Endothelial cell of umbilical vein (primary cell): ENCODE results near the gene RPL21. TPM values are rescaled to one million over a fixed set of nuclear protein-coding genes. Genes with fewer than 3 reads are reported as not detected.

Experiments used
- Bru-seq: library from RNA; stranded (reverse); fragments of 400-500 nt; gene quantifications from one replicate; lab custom pipeline; 2021; lab: Mats Ljungman, UMichigan
- BruChase-seq, 2 experiments: library from RNA; stranded (reverse); fragments of 400-500 nt; gene quantifications; one replicate each; lab custom pipeline; 2021; lab: Mats Ljungman, UMichigan
- BruUV-seq: library from RNA; stranded (reverse); fragments of 400-500 nt; replicated peaks from 2 replicates; lab custom pipeline; 2021; lab: Mats Ljungman, UMichigan
- CTCF ChIA-PET: fragments of 300-600, 350-600 bp; sonication (Branson Sonifier 250); formaldehyde crosslinking; loops from one replicate; lab custom pipeline; 2021; ENCODE audit warnings: antibody characterized with exemption, inconsistent platforms; lab: Charles Lee
- POLR2A ChIA-PET: fragments of 300-600, 350-600 bp; sonication (Branson Sonifier 250); formaldehyde crosslinking; loops from one replicate; lab custom pipeline; 2021; ENCODE audit warnings: antibody characterized with exemption, inconsistent platforms; lab: Charles Lee
- DNase-seq: peaks from one replicate; pipeline ENCODE4 v3.0.0-alpha.2; 2011; ENCODE audit warnings: low read depth, low spot score
- FAIRE-seq: peaks from 2 replicates; lab custom pipeline; 2011; peaks lifted over from hg19 to GRCh38; lab: Jason Lieb, UNC
- H2AFZ ChIP-seq: 2 replicates; pipeline ENCODE4 v1.6.0; 2012; ENCODE audit warnings: low read depth, low read length, control low read depth, inconsistent platforms
- H3K27ac ChIP-seq: 2 replicates; pipeline ENCODE4 v1.5.1; 2011; ENCODE audit warnings: low read depth, mild to moderate bottlenecking, control low read depth, low read length, moderate library complexity; ENCODE audit not compliant: insufficient read depth
- H3K27me3 ChIP-seq, 2 experiments: 2 replicates each; pipeline versions ENCODE4 v1.6.0 to v1.6.1; 2011; ENCODE audit warnings: low read length in 2 of 2, mixed read lengths in 1 of 2; ENCODE audit not compliant: control insufficient read depth in 2 of 2, insufficient read depth in 2 of 2
- H3K36me3 ChIP-seq, 2 experiments: 2 replicates in 1 of 2; 3 replicates in 1 of 2; pipeline ENCODE4 v1.5.1; 2011; ENCODE audit warnings: low read length in 2 of 2, mild to moderate bottlenecking in 1 of 2, moderate library complexity in 1 of 2; ENCODE audit not compliant: control insufficient read depth in 2 of 2, insufficient read depth in 2 of 2; ENCODE audit errors: extremely low read depth in 1 of 2
- H3K4me1 ChIP-seq: 3 replicates; pipeline ENCODE4 v1.5.1; 2011; ENCODE audit warnings: mild to moderate bottlenecking, low read length; ENCODE audit not compliant: control insufficient read depth, insufficient read depth; ENCODE audit errors: extremely low read depth
- H3K4me2 ChIP-seq: 2 replicates; pipeline ENCODE4 v1.6.1; 2011; ENCODE audit warnings: low read length, control low read depth, mixed read lengths; ENCODE audit not compliant: insufficient read depth
- H3K4me3 ChIP-seq, 3 experiments: fragments of 200-600 bp in 1 of 3; sonication (generic), shearing (Covaris generic) in 1 of 3; replicated peaks in 1 of 3; 2 replicates each; pipeline ENCODE4 v1.5.1; 2011 to 2016; ENCODE audit warnings: control low read depth in 3 of 3, low read length in 3 of 3, mild to moderate bottlenecking in 2 of 3, inconsistent platforms in 1 of 3, low read depth in 1 of 3, moderate library complexity in 1 of 3; ENCODE audit not compliant: insufficient read depth in 1 of 3
- H3K79me2 ChIP-seq: 2 replicates; pipeline ENCODE4 v1.6.0; 2012; ENCODE audit warnings: low read length, inconsistent platforms; ENCODE audit not compliant: control insufficient read depth, insufficient read depth
- H3K9ac ChIP-seq: replicated peaks from 2 replicates; pipeline ENCODE3; 2011; ENCODE audit warnings: low read length, control low read depth; ENCODE audit not compliant: insufficient read depth; ENCODE audit errors: extremely low read depth
- H3K9me1 ChIP-seq: replicated peaks from 3 replicates; pipeline ENCODE4 v1.6.0; 2011; ENCODE audit warnings: mild to moderate bottlenecking, low read length; ENCODE audit not compliant: control insufficient read depth, insufficient read depth; ENCODE audit errors: extremely low read depth
- H3K9me3 ChIP-seq: replicated peaks from 2 replicates; pipeline ENCODE4 v1.5.1; 2012; ENCODE audit warnings: low read length, inconsistent platforms; ENCODE audit not compliant: control insufficient read depth, insufficient read depth
- H4K20me1 ChIP-seq: replicated peaks from 2 replicates; pipeline ENCODE3; 2011; ENCODE audit warnings: mild to moderate bottlenecking, low read length; ENCODE audit not compliant: control insufficient read depth, insufficient read depth; ENCODE audit errors: extremely low read depth
- EZH2 ChIP-seq: IDR thresholded peaks from 2 replicates; pipeline ENCODE4 v1.6.1; 2012; ENCODE audit warnings: borderline replicate concordance, low read depth, mild to moderate bottlenecking, moderate library complexity, low read length, inconsistent platforms; ENCODE audit not compliant: severe bottlenecking
- FOS ChIP-seq: IDR thresholded peaks from 2 replicates; pipeline ENCODE4 v1.6.1; 2011; ENCODE audit warnings: mild to moderate bottlenecking, low read length, moderate library complexity, borderline replicate concordance; ENCODE audit not compliant: insufficient read depth
- GATA2 ChIP-seq: IDR thresholded peaks from 2 replicates; pipeline ENCODE4 v1.7.0; 2011; ENCODE audit warnings: low read depth, mild to moderate bottlenecking, moderate library complexity, mixed read lengths, low read length; ENCODE audit not compliant: insufficient read length, insufficient read depth
- JUN ChIP-seq: IDR thresholded peaks from 2 replicates; pipeline ENCODE4 v1.6.1; 2011; ENCODE audit warnings: borderline replicate concordance, low read depth; ENCODE audit not compliant: insufficient read length, insufficient read depth
- MYC ChIP-seq: IDR thresholded peaks from one replicate; pipeline ENCODE4 v1.6.1; 2011; ENCODE audit warnings: mild to moderate bottlenecking, low read depth, low read length
- POLR2A ChIP-seq: IDR thresholded peaks from 2 replicates; pipeline ENCODE4 v1.6.1; 2012; ENCODE audit warnings: low read depth, mild to moderate bottlenecking, control low read depth, low read length
- POLR2AphosphoS5 ChIP-seq: IDR thresholded peaks from 2 replicates; pipeline ENCODE4 v1.6.1; 2012; ENCODE audit warnings: low read depth, mild to moderate bottlenecking, control low read depth, low read length, moderate library complexity; ENCODE audit not compliant: insufficient read depth
- dilution Hi-C: fragments of 300-500 bp; cut with MboI; formaldehyde crosslinking; loops from one replicate; pipeline ENCODE4 v1.15.0; 2019; ENCODE audit warnings: low sequenced_read_pairs; ENCODE audit not compliant: extremely low pct_ligation_motif_present
- intact Hi-C: fragments of 100-400 bp; cut with micrococcal nuclease; formaldehyde crosslinking; loops from one replicate; pipeline ENCODE4 v1.10.0; 2022
- long read RNA-seq: library from polyadenylated mRNA; stranded (forward); transcript quantifications from one replicate; pipeline ENCODE4 v2.0.0, GENCODE V29; 2021
- polyA minus RNA-seq, 3 experiments: library from RNA; depleted of rRNA, polyadenylated mRNA; stranded (reverse); fragments of >200 nt; gene quantifications; 1 replicate in 1 of 3; 2 replicates in 2 of 3; pipeline ENCODE4 v1.2.3, GENCODE V29; 2011
- polyA plus RNA-seq, 4 experiments: library from polyadenylated mRNA; depleted of rRNA in 3 of 4; stranded (reverse) in 3 of 4; unstranded in 1 of 4; fragments of >200 nt; gene quantifications; 2 replicates each; pipeline versions ENCODE4 v1.2.1 to v1.2.3, GENCODE V29; 2011 to 2012; ENCODE audit warnings: missing spikeins in 1 of 4
- total RNA-seq: library from RNA; stranded (reverse); gene quantifications from 2 replicates; pipeline ENCODE4 v1.2.3, GENCODE V29; 2021
- TF ChIP-seq, protein P1 (sequence below): IDR thresholded peaks from 2 replicates; pipeline ENCODE4 v1.6.1; 2011; ENCODE audit not compliant: insufficient read depth, insufficient read length
- TF ChIP-seq, protein P2 (sequence below), 2 donors: IDR thresholded peaks; 1 replicate in 1 of 2; 2 replicates in 1 of 2; pipeline ENCODE4 v1.5.1; 2011; ENCODE audit warnings: low read length in 2 of 2, mild to moderate bottlenecking in 2 of 2, moderate library complexity in 2 of 2, control low read depth in 1 of 2, inconsistent platforms in 1 of 2, low read depth in 1 of 2; ENCODE audit not compliant: insufficient read depth in 1 of 2; ENCODE audit errors: extremely low read depth in 1 of 2

Gene RPL21
- total RNA-seq (871 and 890 TPM in 2 replicates), polyA plus RNA-seq (310 and 585 TPM in 2 replicates), polyA minus RNA-seq (104 TPM in 2 replicates), Bru-seq, nascent RNA (percentile 100 among the genes with signal in this experiment), BruChase-seq, experiment 1, labeled RNA remaining after a 6-hour chase (percentile 99 among the genes with signal in this experiment), BruChase-seq, experiment 2, labeled RNA remaining after a 2-hour chase (percentile 99 among the genes with signal in this experiment)
- 907 and 1,246 TPM in 2 replicates for polyA plus RNA-seq (2011; cell fraction: cytosol; rRNA removed)
- polyA plus RNA-seq (2011; cell fraction: nucleus; rRNA removed): 296 and 362 TPM in 2 replicates
- 1,750 and 1,844 TPM in 2 replicates for polyA plus RNA-seq (2012)
- 222 TPM for polyA minus RNA-seq (2011; cell fraction: cytosol; rRNA and poly(A)+ RNA removed)
- 122 and 134 TPM in 2 replicates for polyA minus RNA-seq (2011; cell fraction: nucleus; rRNA and poly(A)+ RNA removed)
- long read RNA-seq, transcript RPL21-202 (6 exons, 815 nt): major isoform, 92 of 155 reads
- long read RNA-seq, transcript RPL21-201 (6 exons, 616 nt): minor isoform, 10 of 155 reads
- long read RNA-seq, partial matches to known transcripts: 33 of 155 reads
- long read RNA-seq, other reads (novel, unspliced or antisense): 10 of 155 reads

- H3K79me2 ChIP-seq: peaks cover 42% of the 10 kb centered on the region
These were observed at the start of gene RPL21 for GRCh38 chr13:27251166-27252091. Gene RPL21 (plus strand): TSS chr13:27251558. CDS start chr13:27253777, 2,219 bp downstream.

More at GRCh38 chr13:27251166-27252091, at the start of gene RPL21:
- Histone ChIP-seq H3K9ac (peak within 1 kb of the TSS; percentile 99), H3K9me1 (no peaks in the 10 kb centered on the region), H3K4me1 (peaks cover 19% of the 10 kb centered on the region), H3K36me3 (peaks cover 2 to 6% of the 10 kb centered on the region in 2 experiments), H3K27me3 (no peaks in the 10 kb centered on the region), H3K9me3 (no peaks in the 10 kb centered on the region), H3K4me3 (peak within 1 kb of the TSS; percentile 70 to 100 (median 96)), H2AFZ (peak within 1 kb of the TSS; percentile 46), H3K27ac (peak within 1 kb of the TSS; percentile 94), H4K20me1 (peaks cover 2% of the 10 kb centered on the region), H3K4me2 (peak within 1 kb of the TSS; percentile 99)
- dilution Hi-C loops (no loop called here), intact Hi-C loops (loop anchor here (1.0 kb wide), 3 partner anchors 19 to 80 kb away; partner anchors contain the start of genes RASL11A and USP12)
- TSS peak; percentile 51 for BruUV-seq
- CTCF ChIA-PET: interaction anchor here (1.0 to 1.1 kb wide), 2 partner anchors 19 to 79 kb away, joined by 3 to 4 read pairs; partner anchors contain the start of gene RASL11A
- DNase-seq (peak; percentile 98), FAIRE-seq (peak; percentile 87)
- TF ChIP-seq, protein P1, sequence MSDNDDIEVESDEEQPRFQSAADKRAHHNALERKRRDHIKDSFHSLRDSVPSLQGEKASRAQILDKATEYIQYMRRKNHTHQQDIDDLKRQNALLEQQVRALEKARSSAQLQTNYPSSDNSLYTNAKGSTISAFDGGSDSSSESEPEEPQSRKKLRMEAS: peak; percentile 76
- TF ChIP-seq POLR2A (peak; percentile 92), GATA2 (no peak), EZH2 (no peak), FOS (no peak), POLR2AphosphoS5 (peak; percentile 90), MYC (peak; percentile 80), JUN (no peak)
- TF ChIP-seq, protein P2, sequence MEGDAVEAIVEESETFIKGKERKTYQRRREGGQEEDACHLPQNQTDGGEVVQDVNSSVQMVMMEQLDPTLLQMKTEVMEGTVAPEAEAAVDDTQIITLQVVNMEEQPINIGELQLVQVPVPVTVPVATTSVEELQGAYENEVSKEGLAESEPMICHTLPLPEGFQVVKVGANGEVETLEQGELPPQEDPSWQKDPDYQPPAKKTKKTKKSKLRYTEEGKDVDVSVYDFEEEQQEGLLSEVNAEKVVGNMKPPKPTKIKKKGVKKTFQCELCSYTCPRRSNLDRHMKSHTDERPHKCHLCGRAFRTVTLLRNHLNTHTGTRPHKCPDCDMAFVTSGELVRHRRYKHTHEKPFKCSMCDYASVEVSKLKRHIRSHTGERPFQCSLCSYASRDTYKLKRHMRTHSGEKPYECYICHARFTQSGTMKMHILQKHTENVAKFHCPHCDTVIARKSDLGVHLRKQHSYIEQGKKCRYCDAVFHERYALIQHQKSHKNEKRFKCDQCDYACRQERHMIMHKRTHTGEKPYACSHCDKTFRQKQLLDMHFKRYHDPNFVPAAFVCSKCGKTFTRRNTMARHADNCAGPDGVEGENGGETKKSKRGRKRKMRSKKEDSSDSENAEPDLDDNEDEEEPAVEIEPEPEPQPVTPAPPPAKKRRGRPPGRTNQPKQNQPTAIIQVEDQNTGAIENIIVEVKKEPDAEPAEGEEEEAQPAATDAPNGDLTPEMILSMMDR (IDR thresholded peaks at IDR 0.05; ENCODE audit: extremely low read depth in 1 of 2, insufficient read depth in 1 of 2, low read depth in 1 of 2, low read length in 2 of 2): no peak
- POLR2A ChIA-PET: interaction anchor here (0.6 kb wide), 1 partner anchor 19 kb away, joined by 3 read pairs; the partner anchor contains the start of gene RASL11A
